OCI-LY1 (cell line): ENCODE results near the gene SSC5D.

Experiments
- H2AFZ ChIP-seq: fragments of 200-600 bp; sonication (generic), shearing (Covaris generic); 2 replicates; pipeline ENCODE4 v1.6.0; 2014; ENCODE audit warnings: antibody characterized with exemption, mild to moderate bottlenecking, low read length
- H3F3A ChIP-seq: fragments of 200-600 bp; sonication (generic), shearing (Covaris generic); 2 replicates; pipeline ENCODE4 v1.6.0; 2014; ENCODE audit warnings: mild to moderate bottlenecking, antibody characterized with exemption, low read length, moderate library complexity; ENCODE audit not compliant: insufficient read depth
- H3K27ac ChIP-seq: fragments of 200-600 bp; sonication (generic); 2 replicates; pipeline ENCODE4 v1.5.1; 2014; ENCODE audit warnings: low read length, mixed run types, mild to moderate bottlenecking, low read depth; ENCODE audit not compliant: poor library complexity, severe bottlenecking
- H3K27me3 ChIP-seq: fragments of 200-600 bp; sonication (generic); 2 replicates; pipeline ENCODE4 v1.6.0; 2014; ENCODE audit warnings: antibody characterized with exemption, mild to moderate bottlenecking, low read length, moderate library complexity; ENCODE audit not compliant: insufficient read depth
- H3K36me3 ChIP-seq: fragments of 200-600 bp; sonication (generic); 2 replicates; pipeline ENCODE4 v1.6.1; 2014; ENCODE audit warnings: mild to moderate bottlenecking, antibody characterized with exemption, low read length, moderate library complexity, mixed read lengths; ENCODE audit not compliant: insufficient read depth
- H3K4me1 ChIP-seq: fragments of 200-600 bp; sonication (generic); 2 replicates; pipeline ENCODE4 v1.5.1; 2014; ENCODE audit warnings: mild to moderate bottlenecking, low read length, moderate library complexity; ENCODE audit not compliant: insufficient read depth, severe bottlenecking
- H3K4me2 ChIP-seq: fragments of 200-600 bp; sonication (generic), shearing (Covaris generic); 2 replicates; pipeline ENCODE4 v1.6.1; 2014; ENCODE audit warnings: low read length
- H3K4me3 ChIP-seq: fragments of 200-600 bp; sonication (generic); 2 replicates; pipeline ENCODE4 v1.5.1; 2014; ENCODE audit warnings: low read length, low read depth, mild to moderate bottlenecking, mixed read lengths; ENCODE audit not compliant: poor library complexity, severe bottlenecking
- H3K79me2 ChIP-seq: fragments of 200-600 bp; shearing (Covaris generic); 2 replicates; pipeline ENCODE4 v1.6.1; 2016; ENCODE audit warnings: mixed run types, low read length, mixed read lengths; ENCODE audit not compliant: insufficient read depth
- H3K9ac ChIP-seq: fragments of 200-600 bp; sonication (generic), shearing (Covaris generic); 2 replicates; pipeline ENCODE4 v1.6.1; 2014; ENCODE audit warnings: mild to moderate bottlenecking, low read length, mixed read lengths
- H3K9me2 ChIP-seq: fragments of 200-600 bp; sonication (generic), shearing (Covaris generic); 2 replicates; pipeline ENCODE4 v1.6.1; 2014; ENCODE audit warnings: low read depth, mild to moderate bottlenecking, low read length, mixed read lengths
- H3K9me3 ChIP-seq: fragments of 200-600 bp; shearing (Covaris generic); 2 replicates; pipeline ENCODE4 v1.6.1; 2014; ENCODE audit warnings: low read length, mixed read lengths
- H4K20me1 ChIP-seq: fragments of 200-600 bp; sonication (generic), shearing (Covaris generic); 2 replicates; pipeline ENCODE4 v1.6.0; 2016; ENCODE audit warnings: mild to moderate bottlenecking, low read length; ENCODE audit not compliant: insufficient read depth
- EZH2 ChIP-seq: fragments of 200-600 bp; sonication (generic), shearing (Covaris generic); IDR thresholded peaks from 2 replicates; pipeline ENCODE4 v1.8.0; 2017; ENCODE audit warnings: borderline replicate concordance, mixed run types, mild to moderate bottlenecking, antibody characterized with exemption, low read length, moderate library complexity, mixed read lengths
- TF ChIP-seq, protein P1 (sequence below): fragments of 200-600 bp; sonication (generic), shearing (Covaris generic); IDR thresholded peaks from 2 replicates; pipeline ENCODE4 v1.5.1; 2017; ENCODE audit warnings: mild to moderate bottlenecking, antibody characterized with exemption, low read length, moderate library complexity, mixed read lengths

The SSC5D gene

GRCh38 chr19:55443045-55443823, 45.0 kb upstream of the SSC5D start, which contains the start of gene SHISA7:
SHISA7 (minus strand) TSS chr19:55443300; CDS start chr19:55442863, 437 bp downstream.
- H3K27me3 ChIP-seq: no peaks in the 10 kb centered on the region
- no peak within 1 kb of the TSS for H3K4me2 ChIP-seq
- no peaks in the 10 kb centered on the region for H3F3A ChIP-seq
- no peaks in the 10 kb centered on the region for H3K9me3 ChIP-seq
- H3K27ac ChIP-seq: no peak within 1 kb of the TSS
- no peaks in the 10 kb centered on the region for H3K4me1 ChIP-seq
- no peaks in the 10 kb centered on the region for H3K36me3 ChIP-seq
- H2AFZ ChIP-seq: no peak within 1 kb of the TSS
- TF ChIP-seq, protein P1, sequence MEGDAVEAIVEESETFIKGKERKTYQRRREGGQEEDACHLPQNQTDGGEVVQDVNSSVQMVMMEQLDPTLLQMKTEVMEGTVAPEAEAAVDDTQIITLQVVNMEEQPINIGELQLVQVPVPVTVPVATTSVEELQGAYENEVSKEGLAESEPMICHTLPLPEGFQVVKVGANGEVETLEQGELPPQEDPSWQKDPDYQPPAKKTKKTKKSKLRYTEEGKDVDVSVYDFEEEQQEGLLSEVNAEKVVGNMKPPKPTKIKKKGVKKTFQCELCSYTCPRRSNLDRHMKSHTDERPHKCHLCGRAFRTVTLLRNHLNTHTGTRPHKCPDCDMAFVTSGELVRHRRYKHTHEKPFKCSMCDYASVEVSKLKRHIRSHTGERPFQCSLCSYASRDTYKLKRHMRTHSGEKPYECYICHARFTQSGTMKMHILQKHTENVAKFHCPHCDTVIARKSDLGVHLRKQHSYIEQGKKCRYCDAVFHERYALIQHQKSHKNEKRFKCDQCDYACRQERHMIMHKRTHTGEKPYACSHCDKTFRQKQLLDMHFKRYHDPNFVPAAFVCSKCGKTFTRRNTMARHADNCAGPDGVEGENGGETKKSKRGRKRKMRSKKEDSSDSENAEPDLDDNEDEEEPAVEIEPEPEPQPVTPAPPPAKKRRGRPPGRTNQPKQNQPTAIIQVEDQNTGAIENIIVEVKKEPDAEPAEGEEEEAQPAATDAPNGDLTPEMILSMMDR: no peak
- no peak for TF ChIP-seq EZH2
- H3K9me2 ChIP-seq: no peaks in the 10 kb centered on the region
- H4K20me1 ChIP-seq: no peaks in the 10 kb centered on the region
- H3K4me3 ChIP-seq: no peak within 1 kb of the TSS
- H3K9ac ChIP-seq: no peak within 1 kb of the TSS
- H3K79me2 ChIP-seq: no peaks in the 10 kb centered on the region

GRCh38 chr19:55443824-55444480, 44.3 kb upstream of the SSC5D start:
- Histone ChIP-seq H3K27ac (no peak overlapping the region), H3K27me3 (no peaks in the 10 kb centered on the region), H3K4me3 (no peak overlapping the region), H2AFZ (no peak overlapping the region), H4K20me1 (no peaks in the 10 kb centered on the region), H3K4me2 (no peak overlapping the region), H3K9me3 (no peaks in the 10 kb centered on the region), H3K4me1 (no peaks in the 10 kb centered on the region), H3K36me3 (no peaks in the 10 kb centered on the region), H3F3A (no peaks in the 10 kb centered on the region), H3K9ac (no peak overlapping the region), H3K9me2 (no peaks in the 10 kb centered on the region), H3K79me2 (no peaks in the 10 kb centered on the region)
- TF ChIP-seq, protein P1: no peak
- TF ChIP-seq EZH2: no peak

GRCh38 chr19:55444646-55445045, 43.6 kb upstream of the SSC5D start:
- H3K9ac ChIP-seq: no peak overlapping the region
- H2AFZ ChIP-seq: no peak overlapping the region
- no peak overlapping the region for H3K4me3 ChIP-seq
- H3K4me1 ChIP-seq: no peaks in the 10 kb centered on the region
- H3K9me2 ChIP-seq: no peaks in the 10 kb centered on the region
- H3K9me3 ChIP-seq: no peaks in the 10 kb centered on the region
- H3K79me2 ChIP-seq: no peaks in the 10 kb centered on the region
- H3K27ac ChIP-seq: no peak overlapping the region
- H4K20me1 ChIP-seq: no peaks in the 10 kb centered on the region
- no peaks in the 10 kb centered on the region for H3K27me3 ChIP-seq
- TF ChIP-seq, protein P1: no peak
- TF ChIP-seq EZH2: no peak
- no peaks in the 10 kb centered on the region for H3F3A ChIP-seq
- H3K36me3 ChIP-seq: no peaks in the 10 kb centered on the region
- no peak overlapping the region for H3K4me2 ChIP-seq
